ENCODE data around the gene KIT. TPM values are rescaled to one million over a fixed set of nuclear protein-coding genes. Genes with fewer than 3 reads are reported as not detected.

The KIT gene
- total RNA-seq, 4 donors from 2014 or later = 3.6 to 12.1 (median 9.2) TPM

GRCh38 chr4:54745031-54745770 lies 87.4 kb downstream of the KIT start:
- TF ChIP-seq CTCF (IDR thresholded peaks at IDR 0.05; ENCODE audit: low read depth) = no peak

- no peak for TF ChIP-seq CTCF (IDR thresholded peaks at IDR 0.05; ENCODE audit: low read depth)
These were observed 88.5 kb downstream of the KIT start for GRCh38 chr4:54746218-54746617.

- no peak for TF ChIP-seq CTCF (IDR thresholded peaks at IDR 0.05; ENCODE audit: low read depth)
These were observed 92.6 kb downstream of the KIT start for GRCh38 chr4:54750341-54750740.

DNA sequence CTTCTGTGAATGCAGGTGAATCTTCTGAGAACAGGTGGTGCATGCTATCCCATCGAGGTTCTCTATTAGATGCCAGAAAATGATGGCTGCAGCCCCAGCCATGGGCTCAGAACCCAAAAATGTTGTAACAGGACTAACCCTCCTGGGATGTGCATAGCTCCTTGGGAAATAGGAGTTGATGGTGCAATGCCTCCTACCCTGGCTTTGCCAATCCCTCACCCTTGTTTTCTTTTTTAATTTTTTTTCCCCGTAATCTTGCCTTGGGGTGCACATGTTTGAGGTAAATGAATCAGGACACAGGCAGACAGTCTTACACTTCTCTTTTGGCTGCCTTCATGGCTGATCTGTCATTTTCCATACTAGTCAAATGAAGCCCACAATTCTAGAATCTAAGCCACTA lies 96.6 kb downstream of the KIT start:
- no peak for TF ChIP-seq CTCF (IDR thresholded peaks at IDR 0.05; ENCODE audit: low read depth)

DNA sequence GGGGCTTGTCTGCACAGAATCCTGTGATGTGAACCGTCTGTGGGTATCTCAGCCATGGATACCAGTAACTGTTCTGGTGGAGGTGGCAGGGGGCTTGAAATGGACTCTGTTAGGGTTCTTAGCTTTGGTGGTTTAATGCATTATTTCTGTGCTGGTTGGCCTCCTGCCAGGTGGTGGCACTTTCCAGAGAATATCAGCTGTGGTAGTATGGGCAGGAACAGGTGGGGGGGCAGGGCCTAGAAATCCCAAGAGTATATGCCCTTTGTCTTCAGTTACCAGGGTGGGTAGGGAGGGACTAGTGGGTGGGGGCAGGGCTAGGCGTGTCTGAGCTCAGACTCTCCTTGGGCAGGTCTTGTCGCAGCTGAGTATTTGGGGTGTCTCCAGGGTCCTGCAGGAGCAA lies 106.7 kb downstream of the KIT start:
- TF ChIP-seq CTCF (IDR thresholded peaks at IDR 0.05; ENCODE audit: low read depth) = no peak

GRCh38 chr4:54767376-54767775 lies 109.6 kb downstream of the KIT start:
- no peak for TF ChIP-seq CTCF (IDR thresholded peaks at IDR 0.05; ENCODE audit: low read depth)

DNA sequence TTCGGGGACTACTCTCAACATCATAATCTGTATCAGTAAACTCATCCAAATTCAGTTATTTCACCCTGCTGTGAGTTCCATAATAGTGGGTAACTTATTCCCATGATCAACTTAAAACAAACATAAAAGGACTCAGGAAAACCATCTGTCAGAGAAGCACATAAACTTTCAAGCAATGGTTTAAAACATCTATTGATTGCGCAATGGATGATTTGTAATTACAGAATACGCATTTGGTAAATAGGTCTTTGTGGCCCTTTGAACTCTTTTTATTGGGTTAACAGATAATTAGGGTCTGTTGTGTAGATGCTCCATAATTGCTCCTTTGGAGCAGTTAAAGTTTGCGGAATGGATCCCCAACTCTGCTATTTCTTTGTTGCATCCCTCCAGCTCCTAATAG lies 115.3 kb downstream of the KIT start:
- no peak for TF ChIP-seq CTCF (IDR thresholded peaks at IDR 0.05; ENCODE audit: low read depth)
